HepG2 (cell line): Measurements from ENCODE around the gene RMRP. TPM values are rescaled to one million over a fixed set of nuclear protein-coding genes. Genes with fewer than 3 reads are reported as not detected.

Experiments used
- ELF1 ChIP-seq: sonication (generic); formaldehyde crosslinking; IDR thresholded peaks from 2 replicates; pipeline ENCODE4 v1.4.0; 2020; ENCODE audit warnings: missing genetic modification reagents
- ELF3 ChIP-seq: IDR thresholded peaks from 2 replicates; pipeline ENCODE4 v1.6.1; 2016; ENCODE audit warnings: missing genetic modification reagents, missing compliant biosample characterization
- GTF3A ChIP-seq: sonication (generic); formaldehyde crosslinking; conservative IDR thresholded peaks from 2 replicates; pipeline ENCODE4 v1.4.0; 2020; ENCODE audit warnings: mild to moderate bottlenecking, missing genetic modification reagents
- HDAC1 ChIP-seq: sonication (generic); formaldehyde crosslinking; IDR thresholded peaks from 2 replicates; pipeline ENCODE4 v1.5.1; 2020; ENCODE audit warnings: mild to moderate bottlenecking, missing genetic modification reagents
- ISX ChIP-seq: sonication (generic); formaldehyde crosslinking; conservative IDR thresholded peaks from 2 replicates; pipeline ENCODE4 v1.5.0; 2020; ENCODE audit warnings: missing genetic modification reagents
- SKI ChIP-seq: fragments of 450-650 bp; IDR thresholded peaks from one replicate; pipeline ENCODE4 v1.6.1; 2018; ENCODE audit warnings: mild to moderate bottlenecking; ENCODE audit not compliant: partially characterized antibody
- ZNF143 ChIP-seq: sonication (generic); formaldehyde crosslinking; IDR thresholded peaks from 2 replicates; pipeline ENCODE4 v1.4.0; 2020; ENCODE audit warnings: missing genetic modification reagents
- ZNF224 ChIP-seq: sonication (generic); formaldehyde crosslinking; IDR thresholded peaks from 2 replicates; pipeline ENCODE4 v1.5.0; 2020; ENCODE audit warnings: mild to moderate bottlenecking, missing genetic modification reagents
- ZNF274 ChIP-seq: sonication (generic); formaldehyde crosslinking; IDR thresholded peaks from 2 replicates; pipeline ENCODE4 v1.5.1; 2020; ENCODE audit warnings: mild to moderate bottlenecking, missing genetic modification reagents
- ZNF343 ChIP-seq: sonication (generic); formaldehyde crosslinking; IDR thresholded peaks from 2 replicates; pipeline ENCODE4 v1.4.0; 2020; ENCODE audit warnings: mild to moderate bottlenecking, missing genetic modification reagents
- ZNF589 ChIP-seq: sonication (generic); formaldehyde crosslinking; conservative IDR thresholded peaks from 2 replicates; pipeline ENCODE4 v1.8.0; 2022; ENCODE audit warnings: mild to moderate bottlenecking, moderate library complexity, missing genetic modification reagents
- polyA plus RNA-seq, 8 experiments: library from polyadenylated mRNA; depleted of rRNA in 3 of 8; stranded (reverse) in 7 of 8; unstranded in 1 of 8; fragments of >200 nt; fragmentation: Illumina TruSeq in 4 of 8; extraction: Trizol in 4 of 8; gene quantifications; 2 replicates each; pipeline versions ENCODE4 v1.2.1 to v1.2.3, GENCODE V29; 2011 to 2016; ENCODE audit warnings: low read depth in 4 of 8, missing spikeins in 1 of 8, mixed read lengths in 1 of 8; ENCODE audit not compliant: insufficient read depth in 1 of 8
- total RNA-seq, 5 experiments: library from RNA; depleted of rRNA; stranded (reverse); fragments of >200 nt; fragmentation: Illumina TruSeq; extraction: Trizol; gene quantifications; 2 replicates each; pipeline ENCODE4 v1.2.3, GENCODE V29; 2016; ENCODE audit warnings: low read depth in 1 of 5
- TF ChIP-seq, protein P1 (sequence below): IDR thresholded peaks from 2 replicates; pipeline ENCODE4 v1.6.1; 2012; ENCODE audit warnings: low read depth, low read length, improper control_type of control experiment
- TF ChIP-seq, protein P2 (sequence below): sonication (generic); formaldehyde crosslinking; IDR thresholded peaks from 2 replicates; pipeline ENCODE4 v1.4.0; 2020; ENCODE audit warnings: missing genetic modification reagents, borderline replicate concordance
- TF ChIP-seq, protein P3 (sequence below): sonication (generic); formaldehyde crosslinking; IDR thresholded peaks from 2 replicates; pipeline ENCODE4 v1.4.0; 2020; ENCODE audit warnings: missing genetic modification reagents

The RMRP gene
- total and polyA plus RNA-seq, 2 of the 13 experiments (the other 11 are each of a cell fraction or from before 2014, with no cell fraction given) = 51.4 to 4,025 TPM

DNA sequence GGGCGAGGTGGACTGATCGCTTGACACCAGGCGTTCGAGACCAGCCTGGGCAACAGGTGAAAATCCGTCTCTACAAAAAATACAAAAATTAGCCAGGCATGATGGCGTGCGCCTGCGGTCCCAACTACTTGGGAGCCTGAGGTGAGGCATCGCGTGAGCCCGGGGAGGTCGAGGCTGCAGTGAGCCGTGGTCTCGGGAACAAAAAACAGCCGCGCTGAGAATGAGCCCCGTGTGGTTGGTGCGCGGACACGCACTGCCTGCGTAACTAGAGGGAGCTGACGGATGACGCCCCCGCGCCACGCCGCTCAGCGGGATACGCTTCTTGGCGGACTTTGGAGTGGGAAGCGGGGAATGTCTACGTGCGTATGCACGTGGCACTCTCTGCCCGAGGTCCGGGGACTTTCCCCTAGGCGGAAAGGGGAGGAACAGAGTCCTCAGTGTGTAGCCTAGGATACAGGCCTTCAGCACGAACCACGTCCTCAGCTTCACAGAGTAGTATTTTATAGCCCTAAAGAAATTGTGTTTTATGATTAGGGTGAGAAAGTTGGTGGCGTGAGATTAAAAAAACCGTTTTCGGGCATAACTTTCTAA lies at the start of gene RMRP (continued):
- TF ChIP-seq ZNF274 (CRISPR knock-in tag) (peak; percentile 86; the same call in 1 of the 2 replicates), ZNF143 (CRISPR knock-in tag) (peak; percentile 72; the same call in 1 of the 2 replicates), ZNF224 (CRISPR knock-in tag) (0 out of 2 replicates have a peak, but pooled peaks have one; percentile 22), ISX (peak; percentile 94; the same call in 1 of the 2 replicates), ELF3 (CRISPR knock-in tag) (peak; percentile 97), ELF1 (CRISPR knock-in tag) (peak; percentile 80), SKI (peak; percentile 44), ZNF589 (CRISPR knock-in tag) (peak; percentile 97), GTF3A (CRISPR knock-in tag) (0 out of 2 replicates have a peak, but pooled peaks have one; percentile 84), HDAC1 (CRISPR knock-in tag) (peak; percentile 96), ZNF343 (CRISPR knock-in tag) (peak; percentile 89)
- TF ChIP-seq, protein P1, sequence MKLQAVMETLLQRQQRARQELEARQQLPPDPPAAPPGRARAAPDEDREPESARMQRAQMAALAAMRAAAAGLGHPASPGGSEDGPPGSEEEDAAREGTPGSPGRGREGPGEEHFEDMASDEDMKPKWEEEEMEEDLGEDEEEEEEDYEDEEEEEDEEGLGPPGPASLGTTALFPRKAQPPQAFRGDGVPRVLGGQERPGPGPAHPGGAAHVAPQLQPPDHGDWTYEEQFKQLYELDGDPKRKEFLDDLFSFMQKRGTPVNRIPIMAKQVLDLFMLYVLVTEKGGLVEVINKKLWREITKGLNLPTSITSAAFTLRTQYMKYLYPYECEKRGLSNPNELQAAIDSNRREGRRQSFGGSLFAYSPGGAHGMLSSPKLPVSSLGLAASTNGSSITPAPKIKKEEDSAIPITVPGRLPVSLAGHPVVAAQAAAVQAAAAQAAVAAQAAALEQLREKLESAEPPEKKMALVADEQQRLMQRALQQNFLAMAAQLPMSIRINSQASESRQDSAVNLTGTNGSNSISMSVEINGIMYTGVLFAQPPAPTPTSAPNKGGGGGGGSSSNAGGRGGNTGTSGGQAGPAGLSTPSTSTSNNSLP = no peak
- TF ChIP-seq, protein P2, sequence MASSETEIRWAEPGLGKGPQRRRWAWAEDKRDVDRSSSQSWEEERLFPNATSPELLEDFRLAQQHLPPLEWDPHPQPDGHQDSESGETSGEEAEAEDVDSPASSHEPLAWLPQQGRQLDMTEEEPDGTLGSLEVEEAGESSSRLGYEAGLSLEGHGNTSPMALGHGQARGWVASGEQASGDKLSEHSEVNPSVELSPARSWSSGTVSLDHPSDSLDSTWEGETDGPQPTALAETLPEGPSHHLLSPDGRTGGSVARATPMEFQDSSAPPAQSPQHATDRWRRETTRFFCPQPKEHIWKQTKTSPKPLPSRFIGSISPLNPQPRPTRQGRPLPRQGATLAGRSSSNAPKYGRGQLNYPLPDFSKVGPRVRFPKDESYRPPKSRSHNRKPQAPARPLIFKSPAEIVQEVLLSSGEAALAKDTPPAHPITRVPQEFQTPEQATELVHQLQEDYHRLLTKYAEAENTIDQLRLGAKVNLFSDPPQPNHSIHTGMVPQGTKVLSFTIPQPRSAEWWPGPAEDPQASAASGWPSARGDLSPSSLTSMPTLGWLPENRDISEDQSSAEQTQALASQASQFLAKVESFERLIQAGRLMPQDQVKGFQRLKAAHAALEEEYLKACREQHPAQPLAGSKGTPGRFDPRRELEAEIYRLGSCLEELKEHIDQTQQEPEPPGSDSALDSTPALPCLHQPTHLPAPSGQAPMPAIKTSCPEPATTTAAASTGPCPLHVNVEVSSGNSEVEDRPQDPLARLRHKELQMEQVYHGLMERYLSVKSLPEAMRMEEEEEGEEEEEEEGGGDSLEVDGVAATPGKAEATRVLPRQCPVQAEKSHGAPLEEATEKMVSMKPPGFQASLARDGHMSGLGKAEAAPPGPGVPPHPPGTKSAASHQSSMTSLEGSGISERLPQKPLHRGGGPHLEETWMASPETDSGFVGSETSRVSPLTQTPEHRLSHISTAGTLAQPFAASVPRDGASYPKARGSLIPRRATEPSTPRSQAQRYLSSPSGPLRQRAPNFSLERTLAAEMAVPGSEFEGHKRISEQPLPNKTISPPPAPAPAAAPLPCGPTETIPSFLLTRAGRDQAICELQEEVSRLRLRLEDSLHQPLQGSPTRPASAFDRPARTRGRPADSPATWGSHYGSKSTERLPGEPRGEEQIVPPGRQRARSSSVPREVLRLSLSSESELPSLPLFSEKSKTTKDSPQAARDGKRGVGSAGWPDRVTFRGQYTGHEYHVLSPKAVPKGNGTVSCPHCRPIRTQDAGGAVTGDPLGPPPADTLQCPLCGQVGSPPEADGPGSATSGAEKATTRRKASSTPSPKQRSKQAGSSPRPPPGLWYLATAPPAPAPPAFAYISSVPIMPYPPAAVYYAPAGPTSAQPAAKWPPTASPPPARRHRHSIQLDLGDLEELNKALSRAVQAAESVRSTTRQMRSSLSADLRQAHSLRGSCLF (CRISPR knock-in tag) = peak; percentile 96; the same call in 1 of the 2 replicates
- TF ChIP-seq, protein P3, sequence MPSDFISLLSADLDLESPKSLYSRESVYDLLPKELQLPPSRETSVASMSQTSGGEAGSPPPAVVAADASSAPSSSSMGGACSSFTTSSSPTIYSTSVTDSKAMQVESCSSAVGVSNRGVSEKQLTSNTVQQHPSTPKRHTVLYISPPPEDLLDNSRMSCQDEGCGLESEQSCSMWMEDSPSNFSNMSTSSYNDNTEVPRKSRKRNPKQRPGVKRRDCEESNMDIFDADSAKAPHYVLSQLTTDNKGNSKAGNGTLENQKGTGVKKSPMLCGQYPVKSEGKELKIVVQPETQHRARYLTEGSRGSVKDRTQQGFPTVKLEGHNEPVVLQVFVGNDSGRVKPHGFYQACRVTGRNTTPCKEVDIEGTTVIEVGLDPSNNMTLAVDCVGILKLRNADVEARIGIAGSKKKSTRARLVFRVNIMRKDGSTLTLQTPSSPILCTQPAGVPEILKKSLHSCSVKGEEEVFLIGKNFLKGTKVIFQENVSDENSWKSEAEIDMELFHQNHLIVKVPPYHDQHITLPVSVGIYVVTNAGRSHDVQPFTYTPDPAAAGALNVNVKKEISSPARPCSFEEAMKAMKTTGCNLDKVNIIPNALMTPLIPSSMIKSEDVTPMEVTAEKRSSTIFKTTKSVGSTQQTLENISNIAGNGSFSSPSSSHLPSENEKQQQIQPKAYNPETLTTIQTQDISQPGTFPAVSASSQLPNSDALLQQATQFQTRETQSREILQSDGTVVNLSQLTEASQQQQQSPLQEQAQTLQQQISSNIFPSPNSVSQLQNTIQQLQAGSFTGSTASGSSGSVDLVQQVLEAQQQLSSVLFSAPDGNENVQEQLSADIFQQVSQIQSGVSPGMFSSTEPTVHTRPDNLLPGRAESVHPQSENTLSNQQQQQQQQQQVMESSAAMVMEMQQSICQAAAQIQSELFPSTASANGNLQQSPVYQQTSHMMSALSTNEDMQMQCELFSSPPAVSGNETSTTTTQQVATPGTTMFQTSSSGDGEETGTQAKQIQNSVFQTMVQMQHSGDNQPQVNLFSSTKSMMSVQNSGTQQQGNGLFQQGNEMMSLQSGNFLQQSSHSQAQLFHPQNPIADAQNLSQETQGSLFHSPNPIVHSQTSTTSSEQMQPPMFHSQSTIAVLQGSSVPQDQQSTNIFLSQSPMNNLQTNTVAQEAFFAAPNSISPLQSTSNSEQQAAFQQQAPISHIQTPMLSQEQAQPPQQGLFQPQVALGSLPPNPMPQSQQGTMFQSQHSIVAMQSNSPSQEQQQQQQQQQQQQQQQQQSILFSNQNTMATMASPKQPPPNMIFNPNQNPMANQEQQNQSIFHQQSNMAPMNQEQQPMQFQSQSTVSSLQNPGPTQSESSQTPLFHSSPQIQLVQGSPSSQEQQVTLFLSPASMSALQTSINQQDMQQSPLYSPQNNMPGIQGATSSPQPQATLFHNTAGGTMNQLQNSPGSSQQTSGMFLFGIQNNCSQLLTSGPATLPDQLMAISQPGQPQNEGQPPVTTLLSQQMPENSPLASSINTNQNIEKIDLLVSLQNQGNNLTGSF (CRISPR knock-in tag) = peak; percentile 96
